ENCODE results near the gene IFNGR2. TPM values are rescaled to one million over a fixed set of nuclear protein-coding genes. Genes with fewer than 3 reads are reported as not detected.
"Not testable (repeated sequence)": the region's sequence is repeated elsewhere in the genome, so short reads cannot be mapped to it uniquely, and the experiment has no call there.

Gene IFNGR2
- total RNA-seq, 2 experiments from 2014 or later: 17.8 to 18.8 TPM

DNA sequence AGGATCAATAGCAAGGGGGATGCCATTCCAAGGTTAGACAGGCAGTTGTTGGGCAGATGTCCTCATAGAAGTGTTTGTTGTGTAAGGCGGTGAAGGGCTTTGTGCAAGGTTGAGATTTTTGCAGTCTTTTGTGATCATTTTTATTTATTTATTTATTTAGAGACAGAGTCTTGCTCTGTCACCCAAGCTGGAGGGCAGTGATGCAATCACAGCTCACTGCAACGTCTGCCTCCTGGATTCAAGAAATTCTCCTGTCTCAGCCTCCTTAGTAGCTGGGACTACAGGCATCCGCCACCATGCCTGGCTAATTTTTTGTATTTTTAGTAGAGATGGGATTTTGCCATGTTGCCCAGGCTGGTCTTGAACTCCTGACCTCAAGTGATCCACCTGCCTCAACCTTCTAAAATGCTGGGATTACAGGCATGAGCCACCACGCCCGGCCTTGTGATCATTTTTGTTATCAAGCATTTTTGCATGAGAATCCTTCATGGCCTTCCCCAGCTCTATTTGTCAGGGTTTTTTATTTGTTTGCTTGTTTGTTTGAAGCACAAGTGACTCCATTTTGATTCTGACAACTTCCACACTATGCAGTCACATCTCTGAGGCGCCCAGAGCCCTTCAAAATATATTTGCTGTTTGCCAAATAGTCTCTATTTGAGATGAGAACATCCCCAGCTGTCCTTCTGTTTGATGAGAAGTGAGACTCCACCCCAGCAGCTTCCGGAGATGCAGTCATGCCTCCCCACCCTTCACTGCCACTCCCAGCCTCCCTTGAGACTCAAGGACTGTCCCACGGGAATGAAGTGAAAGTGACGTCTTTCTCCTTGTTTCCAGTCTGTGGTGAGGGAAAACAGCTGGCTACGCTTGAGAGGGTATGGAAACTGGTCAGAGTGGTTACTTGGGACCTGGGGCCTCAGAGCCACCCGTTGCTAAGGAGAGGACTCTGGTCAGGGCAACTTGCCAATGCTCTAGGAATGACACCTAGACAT, 38.6 kb downstream of the IFNGR2 start:
- Mint-ChIP-seq H3K36me3 (peaks cover 12% of the 10 kb centered on the region), H3K27me3 (no peaks in the 10 kb centered on the region), H3K27ac (peak overlapping the region; percentile 33), H3K9me3 (no peaks in the 10 kb centered on the region), H3K4me3 (no peak overlapping the region), H3K4me1 (peaks cover 15% of the 10 kb centered on the region)
- ATAC-seq (ENCODE audit: low read depth) (no peak), DNase-seq (no peak)
- POLR2A ChIA-PET: no interaction called here

DNA sequence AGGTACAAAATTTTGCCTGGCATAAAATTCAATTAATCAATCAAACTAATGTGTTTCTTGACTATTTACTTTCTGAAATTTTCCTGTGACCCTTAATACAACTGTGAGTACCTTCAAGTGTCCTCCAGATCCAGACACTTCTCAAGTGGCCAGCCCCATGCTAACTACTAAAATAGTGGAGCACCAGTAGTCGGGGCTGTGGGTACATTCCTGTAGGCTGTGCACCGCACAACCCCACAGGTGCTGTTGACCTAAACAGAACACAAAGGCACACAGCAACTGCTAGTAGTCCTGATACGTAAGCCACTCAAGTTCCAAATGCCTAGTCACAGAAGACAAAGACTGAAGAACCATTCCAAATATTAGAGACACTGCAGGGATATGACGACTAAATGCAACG, 40.0 kb downstream of the IFNGR2 start:
- ATAC-seq (ENCODE audit: low read depth): no peak
- no peaks in the 10 kb centered on the region for H3K27me3 Mint-ChIP-seq
- peaks cover 6% of the 10 kb centered on the region for H3K36me3 Mint-ChIP-seq
- no peak overlapping the region for H3K27ac Mint-ChIP-seq
- POLR2A ChIA-PET: no interaction called here
- H3K4me1 Mint-ChIP-seq: peaks cover 15% of the 10 kb centered on the region
- no peaks in the 10 kb centered on the region for H3K9me3 Mint-ChIP-seq
- DNase-seq: no peak
- H3K4me3 Mint-ChIP-seq: no peak overlapping the region

DNA sequence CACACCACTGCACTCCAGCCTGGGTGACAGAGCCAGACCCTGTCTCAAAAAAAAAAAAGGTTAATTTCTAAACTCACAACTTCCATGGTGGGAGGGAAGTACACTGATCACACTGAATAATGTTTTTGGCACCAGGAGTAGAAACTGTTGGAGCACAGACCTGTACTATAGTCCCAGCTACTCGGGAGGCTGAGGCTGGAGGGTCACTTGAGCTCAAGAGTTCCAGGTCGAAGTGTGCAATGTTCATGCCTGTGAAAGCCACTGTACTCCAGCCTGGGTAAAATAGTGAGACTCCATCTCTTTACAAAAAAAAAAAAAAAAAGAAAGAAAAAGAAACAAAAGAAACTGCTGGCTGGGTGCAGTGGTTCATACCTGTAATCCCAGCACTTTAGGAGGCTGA, 41.3 kb downstream of the IFNGR2 start:
- no peaks in the 10 kb centered on the region for H3K27me3 Mint-ChIP-seq
- H3K4me1 Mint-ChIP-seq: peaks cover 15% of the 10 kb centered on the region
- H3K36me3 Mint-ChIP-seq: peaks cover 8% of the 10 kb centered on the region
- ATAC-seq (ENCODE audit: low read depth): no peak
- no peaks in the 10 kb centered on the region for H3K9me3 Mint-ChIP-seq
- POLR2A ChIA-PET: interaction anchor here (0.6 to 2.0 kb wide), 4 partner anchors 35 to 243 kb away, joined by 5 to 12 read pairs (median 6); partner anchors contain the start of gene TMEM50B
- H3K4me3 Mint-ChIP-seq: no peak overlapping the region
- no peak for DNase-seq
- H3K27ac Mint-ChIP-seq: no peak overlapping the region

DNA sequence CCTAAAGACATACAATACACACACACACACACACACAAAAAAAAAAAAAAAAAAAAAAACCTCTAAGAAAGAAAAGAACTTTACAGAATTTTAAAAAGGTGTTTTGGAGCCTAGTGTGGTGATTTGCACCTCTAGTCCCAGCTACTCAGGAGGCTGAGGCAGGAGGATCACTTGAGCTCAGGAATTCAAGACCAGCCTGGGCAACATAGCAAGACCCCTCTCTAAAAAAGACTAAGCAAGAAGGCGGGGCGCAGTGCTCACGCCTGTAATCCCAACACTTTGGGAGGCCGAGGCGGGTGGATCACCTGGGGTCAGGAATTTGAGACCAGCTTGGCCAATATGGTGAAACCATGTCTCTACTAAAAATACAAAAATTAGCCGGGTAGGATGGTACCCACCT, 43.4 kb downstream of the IFNGR2 start:
- DNase-seq; H3K9me3 Mint-ChIP-seq; H3K27ac Mint-ChIP-seq; H3K4me3 Mint-ChIP-seq; H3K27me3 Mint-ChIP-seq; ATAC-seq (ENCODE audit: low read depth); H3K36me3 Mint-ChIP-seq; H3K4me1 Mint-ChIP-seq: not testable (repeated sequence)
- POLR2A ChIA-PET: interaction anchor here (0.6 kb wide), 1 partner anchor 675 kb away, joined by 4 read pairs; the partner anchor contains the start of gene PAXBP1

DNA sequence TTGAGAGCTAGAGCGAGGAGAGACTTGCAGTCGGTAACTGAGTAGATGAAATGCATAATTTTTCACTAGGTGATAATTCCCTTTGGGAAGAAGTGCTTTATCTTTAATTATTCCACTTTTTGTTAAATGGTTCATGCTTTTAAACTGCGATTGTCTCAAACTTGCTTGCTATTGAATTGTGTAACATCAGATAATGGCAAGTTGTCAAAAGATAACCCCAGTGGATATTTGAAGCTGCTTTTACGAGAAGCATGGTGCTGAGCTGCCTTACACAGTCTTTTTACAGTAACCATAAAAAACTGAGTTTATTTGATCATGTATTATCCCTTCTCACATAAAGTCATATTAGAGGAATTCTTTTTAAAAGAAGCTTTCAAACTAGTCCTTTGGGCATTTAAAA, 46.4 kb downstream of the IFNGR2 start:
- peaks cover 10% of the 10 kb centered on the region for H3K4me1 Mint-ChIP-seq
- H3K4me3 Mint-ChIP-seq: no peak overlapping the region
- no peak overlapping the region for H3K27ac Mint-ChIP-seq
- no peaks in the 10 kb centered on the region for H3K27me3 Mint-ChIP-seq
- no peak for ATAC-seq (ENCODE audit: low read depth)
- no peaks in the 10 kb centered on the region for H3K9me3 Mint-ChIP-seq
- POLR2A ChIA-PET: no interaction called here
- no peak for DNase-seq
- peaks cover 17% of the 10 kb centered on the region for H3K36me3 Mint-ChIP-seq

DNA sequence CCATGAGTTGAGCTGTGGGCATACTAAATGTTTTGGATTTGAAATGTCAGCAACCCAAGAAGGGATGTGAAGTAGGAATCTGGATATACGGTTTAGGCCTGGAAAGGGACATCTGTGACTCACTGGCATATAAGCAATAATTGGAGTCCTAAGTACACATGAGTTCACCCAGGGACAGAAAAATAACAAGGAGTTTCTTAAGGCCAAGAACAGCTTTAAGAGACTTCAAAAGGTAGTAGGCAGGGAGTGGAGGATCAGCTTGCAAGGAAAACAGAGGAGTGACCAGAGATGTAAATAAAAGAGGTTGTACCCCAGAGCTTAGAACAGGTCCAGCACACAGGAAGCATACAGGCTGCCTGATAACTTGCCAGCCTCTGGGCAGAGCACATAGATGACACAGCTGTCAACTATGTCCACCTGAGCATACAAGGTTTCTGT, 48.4 kb downstream of the IFNGR2 start:
- ATAC-seq (ENCODE audit: low read depth): no peak
- H3K36me3 Mint-ChIP-seq: peaks cover 17% of the 10 kb centered on the region
- H3K27me3 Mint-ChIP-seq: no peaks in the 10 kb centered on the region
- DNase-seq: no peak
- H3K4me3 Mint-ChIP-seq: no peak overlapping the region
- H3K9me3 Mint-ChIP-seq: no peaks in the 10 kb centered on the region
- POLR2A ChIA-PET: interaction anchor here (0.7 kb wide), 1 partner anchor 90 kb away, joined by 5 read pairs; no protein-coding TSS in a partner anchor
- H3K4me1 Mint-ChIP-seq: peaks cover 3% of the 10 kb centered on the region
- no peak overlapping the region for H3K27ac Mint-ChIP-seq

DNA sequence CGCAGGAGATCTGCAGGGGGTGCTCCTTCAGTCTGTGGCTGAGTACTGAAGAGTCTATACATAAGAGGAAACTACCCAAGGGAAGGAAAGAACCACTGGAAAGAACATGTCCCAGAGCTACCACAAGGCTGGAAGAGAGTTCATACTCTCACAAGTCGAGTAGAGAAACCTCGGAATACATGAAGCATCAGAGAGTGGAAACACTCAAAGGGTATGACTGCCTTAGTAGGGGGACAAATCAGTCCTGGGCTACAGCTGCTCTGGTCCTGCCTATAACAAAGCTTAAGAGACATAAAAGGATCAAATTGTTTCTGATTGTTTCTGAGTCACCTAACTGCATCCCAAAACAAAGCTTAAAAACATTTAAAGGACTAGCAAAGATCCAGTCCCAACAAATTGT, 49.1 kb downstream of the IFNGR2 start:
- H3K27me3 Mint-ChIP-seq: no peaks in the 10 kb centered on the region
- H3K27ac Mint-ChIP-seq: no peak overlapping the region
- POLR2A ChIA-PET: interaction anchor here (0.7 kb wide), 1 partner anchor 91 kb away, joined by 5 read pairs; no protein-coding TSS in a partner anchor
- H3K9me3 Mint-ChIP-seq: no peaks in the 10 kb centered on the region
- DNase-seq: no peak
- peaks cover 3% of the 10 kb centered on the region for H3K4me1 Mint-ChIP-seq
- ATAC-seq (ENCODE audit: low read depth): no peak
- peaks cover 17% of the 10 kb centered on the region for H3K36me3 Mint-ChIP-seq
- no peak overlapping the region for H3K4me3 Mint-ChIP-seq

DNA sequence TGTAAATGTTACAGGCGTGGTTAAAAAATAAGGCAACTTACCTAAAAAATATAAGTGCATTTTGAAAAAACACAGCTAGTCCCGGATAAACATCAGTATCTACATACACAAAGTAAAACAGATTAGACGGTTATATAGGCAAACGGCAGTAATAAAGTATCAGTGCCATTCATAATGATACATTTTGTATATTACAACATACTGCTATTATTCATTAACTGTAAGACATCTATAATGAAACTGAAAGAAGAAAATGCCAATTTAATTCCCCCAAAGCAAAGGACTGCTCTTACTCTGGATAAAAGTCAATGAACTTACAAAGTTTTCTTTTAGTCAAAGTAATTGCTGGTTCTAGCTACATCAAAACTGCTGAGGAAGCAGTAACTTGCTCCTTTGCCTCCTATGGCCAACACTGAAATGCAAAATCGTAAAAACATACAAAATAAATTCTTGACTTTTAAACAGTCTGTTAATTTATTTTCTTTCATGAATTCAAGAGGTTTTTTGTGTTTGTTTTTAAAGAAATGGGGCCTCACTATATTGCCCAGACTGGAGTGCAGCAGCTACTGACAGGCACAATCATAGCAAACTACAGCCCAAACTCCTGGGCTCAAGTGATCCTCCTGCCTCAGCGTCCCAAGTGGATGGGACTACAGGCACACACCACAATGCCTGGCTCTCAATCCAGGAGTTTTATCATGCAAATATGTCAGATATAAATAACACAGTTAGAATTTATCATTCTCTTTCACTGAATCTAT, 52.7 kb downstream of the IFNGR2 start:
- no peak overlapping the region for H3K4me3 Mint-ChIP-seq
- H3K27ac Mint-ChIP-seq: no peak overlapping the region
- no peaks in the 10 kb centered on the region for H3K27me3 Mint-ChIP-seq
- H3K4me1 Mint-ChIP-seq: peaks cover 3% of the 10 kb centered on the region
- ATAC-seq (ENCODE audit: low read depth) (no peak), DNase-seq (no peak)
- H3K9me3 Mint-ChIP-seq: no peaks in the 10 kb centered on the region
- POLR2A ChIA-PET: no interaction called here
- peaks cover 18% of the 10 kb centered on the region for H3K36me3 Mint-ChIP-seq

DNA sequence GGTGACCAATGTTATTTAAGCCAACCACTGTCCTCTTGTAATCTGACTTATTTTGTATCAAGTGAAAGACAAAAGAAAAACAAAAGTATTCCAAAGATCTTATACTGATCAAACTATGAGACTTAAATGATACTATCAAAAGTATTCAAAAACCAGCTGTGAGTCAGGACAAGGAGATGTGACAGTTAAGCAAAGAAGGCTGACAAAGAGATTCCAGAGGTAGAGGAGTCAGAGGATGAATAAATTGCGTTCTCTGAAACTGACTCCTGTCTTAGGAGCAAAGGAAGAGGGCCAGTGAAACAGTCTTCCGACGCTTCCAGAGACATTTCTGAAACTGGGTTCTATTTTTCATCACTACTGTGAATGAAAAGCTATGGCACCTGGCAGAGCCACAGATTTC, 55.6 kb downstream of the IFNGR2 start:
- no peaks in the 10 kb centered on the region for H3K27me3 Mint-ChIP-seq
- H3K36me3 Mint-ChIP-seq: peaks cover 8% of the 10 kb centered on the region
- H3K4me1 Mint-ChIP-seq: no peaks in the 10 kb centered on the region
- ATAC-seq (ENCODE audit: low read depth) (no peak), DNase-seq (no peak)
- POLR2A ChIA-PET: no interaction called here
- no peak overlapping the region for H3K4me3 Mint-ChIP-seq
- no peaks in the 10 kb centered on the region for H3K9me3 Mint-ChIP-seq
- H3K27ac Mint-ChIP-seq: no peak overlapping the region

DNA sequence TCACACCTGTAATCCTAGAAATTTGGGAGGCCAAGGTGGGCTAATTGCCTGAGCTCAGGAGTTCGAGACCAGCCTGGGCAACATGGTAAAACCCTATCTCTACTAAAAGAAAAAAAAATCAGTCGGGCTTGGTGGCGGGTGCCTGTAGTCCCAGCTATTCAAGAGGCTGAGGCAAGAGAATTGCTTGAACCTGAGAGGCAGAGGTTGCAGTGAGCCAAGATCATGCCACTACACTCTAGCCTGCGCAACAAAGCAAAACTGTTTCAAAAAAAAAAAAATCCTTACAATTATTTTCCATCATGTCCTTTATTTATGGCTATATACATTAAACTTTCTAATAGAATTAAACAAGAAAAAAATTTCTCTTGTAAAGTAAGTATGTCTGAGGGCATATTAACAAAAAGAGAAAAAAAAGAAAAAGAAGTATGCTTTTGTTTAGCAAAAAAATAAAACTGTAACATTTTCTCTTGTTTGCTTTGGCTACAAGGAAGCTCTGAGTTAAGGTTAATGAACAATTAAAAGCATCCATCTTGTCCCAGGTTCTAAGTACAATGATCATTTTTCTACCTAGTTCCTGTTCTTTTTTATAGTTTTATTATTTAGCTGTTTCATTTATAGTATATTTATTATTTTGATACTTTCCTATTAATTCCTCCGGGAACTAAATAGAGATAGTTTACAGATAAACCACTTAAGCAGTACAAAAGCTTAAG, 58.5 kb downstream of the IFNGR2 start:
- Mint-ChIP-seq H3K4me3 (no peak overlapping the region), H3K27me3 (no peaks in the 10 kb centered on the region), H3K36me3 (peaks cover 8% of the 10 kb centered on the region), H3K27ac (no peak overlapping the region), H3K9me3 (no peaks in the 10 kb centered on the region), H3K4me1 (no peaks in the 10 kb centered on the region)
- POLR2A ChIA-PET: interaction anchor here (0.6 to 0.7 kb wide), 2 partner anchors 100 to 1183 kb away, joined by 6 to 8 read pairs; partner anchors contain the start of gene MIS18A
- ATAC-seq (ENCODE audit: low read depth) (no peak), DNase-seq (no peak)

DNA sequence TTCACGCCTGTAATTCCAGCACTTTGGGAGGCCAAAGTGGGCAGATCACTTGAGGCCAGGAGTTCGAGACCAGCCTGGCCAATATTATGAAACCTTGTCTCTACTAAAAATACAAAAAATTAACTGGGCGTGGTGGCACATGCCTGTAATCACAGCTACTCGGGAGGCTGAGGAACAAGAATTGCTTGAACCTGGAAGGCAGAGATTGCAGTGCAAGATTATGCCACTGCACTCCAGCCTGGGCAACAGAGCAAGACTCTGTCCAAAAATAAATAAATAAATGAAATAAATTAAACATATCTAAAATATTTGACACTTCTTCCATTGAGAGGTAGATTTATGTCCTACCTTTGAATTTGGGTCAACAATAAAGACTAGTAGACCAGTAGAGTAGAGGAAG, 66.0 kb downstream of the IFNGR2 start:
- H3K27me3 Mint-ChIP-seq; H3K4me3 Mint-ChIP-seq; H3K27ac Mint-ChIP-seq; H3K9me3 Mint-ChIP-seq; H3K36me3 Mint-ChIP-seq; ATAC-seq (ENCODE audit: low read depth); DNase-seq; H3K4me1 Mint-ChIP-seq: not testable (repeated sequence)
- POLR2A ChIA-PET: interaction anchor here (0.6 kb wide), 1 partner anchor 1183 kb away, joined by 5 read pairs; no protein-coding TSS in a partner anchor

DNA sequence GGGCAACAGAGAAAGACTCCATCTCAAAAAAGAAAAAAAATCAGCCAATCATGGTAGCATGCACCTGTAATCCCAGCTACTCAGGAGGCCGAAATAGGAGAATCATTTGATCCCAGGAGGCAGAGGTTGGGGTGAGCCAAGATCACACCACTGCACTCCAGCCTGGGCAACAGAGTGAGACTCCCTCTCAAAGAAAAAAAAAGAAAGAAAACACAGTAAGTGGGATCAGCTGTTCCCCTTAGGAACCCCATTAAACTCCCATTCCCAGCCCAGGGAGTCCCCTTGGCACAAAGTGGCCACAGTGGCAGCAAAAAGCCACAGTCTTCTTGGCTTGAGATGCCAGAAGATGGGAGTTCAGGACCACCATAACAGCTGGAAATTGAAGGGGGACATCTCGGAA, 67.5 kb downstream of the IFNGR2 start:
- H3K4me1 Mint-ChIP-seq: no peaks in the 10 kb centered on the region
- H3K36me3 Mint-ChIP-seq: peaks cover 4% of the 10 kb centered on the region
- H3K27me3 Mint-ChIP-seq: no peaks in the 10 kb centered on the region
- ATAC-seq (ENCODE audit: low read depth): no peak
- DNase-seq: no peak
- no peak overlapping the region for H3K4me3 Mint-ChIP-seq
- POLR2A ChIA-PET: interaction anchor here (1.0 kb wide), 1 partner anchor 9 kb away, joined by 3 read pairs; the partner anchor contains the start of gene TMEM50B
- H3K9me3 Mint-ChIP-seq: no peaks in the 10 kb centered on the region
- H3K27ac Mint-ChIP-seq: no peak overlapping the region

DNA sequence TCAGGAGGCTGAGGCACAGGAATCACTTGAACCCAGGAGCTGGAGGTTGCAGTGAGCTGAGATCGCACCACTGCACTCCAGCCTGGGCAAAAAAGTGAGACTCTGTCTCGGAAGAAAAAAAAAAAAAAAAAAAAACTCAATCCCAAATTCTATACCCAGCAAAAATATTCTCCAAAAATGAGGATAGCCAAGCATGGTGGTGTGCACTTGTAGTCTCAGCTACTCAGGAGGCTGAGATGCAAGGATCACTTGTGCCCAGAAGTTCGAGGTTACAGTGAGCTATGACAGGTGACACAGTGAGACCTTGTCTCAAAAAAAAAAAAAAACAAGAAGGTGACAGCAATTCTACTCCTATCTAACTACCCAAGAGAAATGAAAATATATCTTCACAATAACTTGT, 70.1 kb downstream of the IFNGR2 start:
- Mint-ChIP-seq H3K4me3 (no peak overlapping the region), H3K27me3 (no peaks in the 10 kb centered on the region), H3K36me3 (peaks cover 4% of the 10 kb centered on the region), H3K9me3 (no peaks in the 10 kb centered on the region), H3K27ac (no peak overlapping the region), H3K4me1 (peaks cover 7% of the 10 kb centered on the region)
- ATAC-seq (ENCODE audit: low read depth) (no peak), DNase-seq (no peak)
- POLR2A ChIA-PET: interaction anchor here (0.6 to 0.7 kb wide), 2 partner anchors 28 to 661 kb away, joined by 3 to 5 read pairs; no protein-coding TSS in a partner anchor

Measured in activated naive CD8-positive, alpha-beta T cell treated with anti-CD3 and anti-CD28 coated beads, Interleukin-2, amount 10 ng/mL, durations not matched to agents 7 days and 5 days (primary cell).